SK-N-MC (cell line): ENCODE results near the gene ACSL6.

ENCODE experiments used
- EZH2 ChIP-seq: fragments of 200-600 bp; sonication (generic); IDR thresholded peaks from one replicate; pipeline ENCODE4 v1.6.1; 2017; ENCODE audit warnings: antibody characterized with exemption
- POLR2AphosphoS5 ChIP-seq: IDR thresholded peaks from 2 replicates; pipeline ENCODE4 v1.6.1; 2012; ENCODE audit warnings: mild to moderate bottlenecking, low read depth, low read length, borderline replicate concordance

DNA sequence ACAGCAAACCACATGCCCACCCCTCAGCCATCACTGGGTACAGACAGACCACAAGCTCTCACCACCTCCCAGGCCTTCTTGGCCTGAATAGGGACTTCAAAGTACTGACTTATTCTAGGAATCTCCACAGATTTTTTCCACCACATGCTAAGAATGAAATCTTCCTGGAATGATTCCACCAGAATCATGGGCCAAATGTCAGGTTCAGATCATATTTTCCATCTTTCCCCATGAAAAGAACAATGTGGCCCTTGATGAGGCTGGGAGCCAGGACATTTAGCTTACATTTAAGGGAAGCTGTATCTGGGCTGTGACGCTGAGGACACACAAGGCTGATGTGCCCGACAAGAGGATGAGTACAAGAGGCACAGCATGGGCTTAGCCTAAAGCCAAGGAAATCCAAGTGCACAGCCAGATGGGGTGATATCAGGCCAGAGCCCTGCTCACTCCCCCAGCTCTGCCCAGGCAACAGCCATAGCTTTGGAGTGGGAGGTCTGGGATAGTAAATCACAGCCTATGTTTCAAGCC is 28.1 kb downstream of the ACSL6 start:
- TF ChIP-seq EZH2 = no peak
- no peak for TF ChIP-seq POLR2AphosphoS5
